HAP-1 (cell line): ENCODE data around the gene NAA16.

Experiments
- DNase-seq, 2 experiments: peaks; one replicate each; pipeline ENCODE4 v3.0.0-alpha.2; 2016 to 2020; ENCODE audit warnings: low spot score in 2 of 2
- H3K27me3 ChIP-seq: fragments of 250-450 bp; sonication (Bioruptor Pico); 2 replicates; pipeline ENCODE4 v1.5.1; 2020; ENCODE audit warnings: low read depth, mild to moderate bottlenecking, moderate library complexity
- H3K36me3 ChIP-seq: fragments of 250-450 bp; sonication (Bioruptor Pico); replicated peaks from 2 replicates; pipeline ENCODE4 v1.5.1; 2020; ENCODE audit warnings: mild to moderate bottlenecking
- H3K4me1 ChIP-seq: fragments of 250-450 bp; sonication (Bioruptor Pico); 2 replicates; pipeline ENCODE4 v1.5.1; 2020; ENCODE audit warnings: mild to moderate bottlenecking
- H3K4me3 ChIP-seq: fragments of 250-450 bp; sonication (Bioruptor Pico); 2 replicates; pipeline ENCODE4 v1.5.1; 2020; ENCODE audit warnings: mild to moderate bottlenecking, moderate library complexity
- H3K9me3 ChIP-seq: fragments of 250-450 bp; sonication (Bioruptor Pico); 2 replicates; pipeline ENCODE4 v1.5.1; 2020; ENCODE audit warnings: mild to moderate bottlenecking, moderate library complexity
- in situ Hi-C: fragments of 300-500 bp; cut with MboI; formaldehyde crosslinking; loops from 3 replicates; pipeline ENCODE4 v1.14.3; 2020; ENCODE audit warnings: low sequenced_read_pairs, inconsistent platforms, mixed read lengths

Gene NAA16

DNA sequence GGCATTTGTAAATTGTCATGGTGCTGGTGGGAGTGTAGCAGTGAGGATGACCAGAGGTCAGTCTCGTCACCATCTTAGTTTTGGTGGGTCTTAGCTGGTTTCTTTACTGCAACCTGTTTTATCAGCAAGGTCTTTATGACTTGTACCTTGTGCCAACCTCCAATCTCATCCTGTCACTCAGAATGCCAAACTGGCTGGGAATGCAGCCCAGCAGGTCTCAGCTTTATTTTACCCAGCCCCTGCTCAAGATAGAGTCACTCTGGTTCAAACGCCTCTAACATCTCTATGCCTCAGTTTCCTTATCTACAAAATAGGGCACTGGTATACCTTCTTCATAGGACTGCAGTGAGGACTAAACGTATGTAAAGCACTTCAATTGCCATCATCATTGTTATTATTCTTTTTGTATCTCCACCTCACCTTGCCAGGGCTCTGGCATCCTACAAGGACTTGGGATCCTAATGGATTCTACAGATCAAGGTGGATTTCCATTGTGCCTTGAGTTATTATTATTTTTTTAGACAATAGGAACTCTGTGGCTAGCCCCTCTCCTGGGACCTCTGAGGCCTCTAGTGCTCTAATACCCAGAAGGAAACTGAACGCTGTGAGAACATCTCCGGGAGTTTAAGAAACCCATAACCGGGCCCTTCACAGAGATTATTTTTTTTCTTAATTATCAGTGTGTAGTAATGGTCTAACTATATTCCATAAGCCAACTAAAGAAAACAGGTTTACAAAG, 77.2 kb downstream of the NAA16 start:
- H3K4me1 ChIP-seq, result no peaks in the 10 kb centered on the region
- H3K4me3 ChIP-seq, result no peak overlapping the region
- H3K36me3 ChIP-seq, result no peaks in the 10 kb centered on the region
- no peak for DNase-seq
- no peaks in the 10 kb centered on the region for H3K27me3 ChIP-seq
- in situ Hi-C loops, result loop anchor here (10.0 to 25.0 kb wide), 2 partner anchors 256 to 724 kb away; no protein-coding TSS in a partner anchor
- H3K9me3 ChIP-seq, result no peaks in the 10 kb centered on the region

DNA sequence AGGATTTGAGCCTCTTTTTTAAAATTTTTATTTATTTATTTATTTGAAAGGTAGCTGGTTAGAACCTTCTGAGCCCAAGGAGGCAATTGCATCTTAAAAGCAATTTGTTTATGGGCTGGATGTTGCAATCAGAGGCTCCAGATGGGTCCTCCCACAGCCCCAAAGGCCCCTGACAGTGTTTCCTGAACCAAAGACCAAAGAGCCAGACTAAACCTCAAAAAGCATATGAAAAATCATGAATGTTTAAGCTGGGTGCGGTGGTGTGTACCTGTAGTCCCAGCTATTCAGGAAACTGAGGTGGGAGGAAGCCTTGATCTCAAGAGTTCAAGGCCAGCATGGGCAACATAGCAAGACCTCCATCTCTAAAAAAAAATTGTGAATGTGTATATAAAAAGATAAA, 78.5 kb downstream of the NAA16 start:
- Histone ChIP-seq H3K4me1 (no peaks in the 10 kb centered on the region), H3K27me3 (no peaks in the 10 kb centered on the region), H3K36me3 (no peaks in the 10 kb centered on the region), H3K4me3 (no peak overlapping the region), H3K9me3 (no peaks in the 10 kb centered on the region)
- in situ Hi-C loops, result loop anchor here (10.0 to 25.0 kb wide), 2 partner anchors 255 to 723 kb away; no protein-coding TSS in a partner anchor
- no peak for DNase-seq

DNA sequence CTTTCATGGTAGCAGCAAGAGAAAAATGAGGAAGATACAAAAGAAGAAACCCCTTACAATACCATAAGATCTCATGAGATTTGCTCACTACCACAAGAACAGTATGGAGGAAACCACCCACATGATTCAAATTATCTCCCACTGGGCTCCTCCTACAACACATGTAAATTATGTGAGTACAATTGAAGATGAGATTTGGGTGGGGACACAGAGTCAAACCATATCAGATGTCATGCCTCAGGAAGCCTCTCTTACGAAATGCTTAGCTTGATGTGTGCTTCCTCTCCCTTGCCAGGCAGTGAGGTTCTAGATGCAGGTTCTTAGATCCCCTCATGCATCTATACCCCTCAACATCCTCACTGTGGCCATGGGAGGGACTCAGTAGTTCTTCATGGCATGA, 83.1 kb downstream of the NAA16 start:
- Histone ChIP-seq H3K4me1 (no peaks in the 10 kb centered on the region), H3K36me3 (no peaks in the 10 kb centered on the region), H3K27me3 (no peaks in the 10 kb centered on the region), H3K4me3 (no peak overlapping the region), H3K9me3 (no peaks in the 10 kb centered on the region)
- no peak for DNase-seq
- in situ Hi-C loops, result loop anchor here (25.0 kb wide), 1 partner anchor 718 kb away; no protein-coding TSS in a partner anchor

DNA sequence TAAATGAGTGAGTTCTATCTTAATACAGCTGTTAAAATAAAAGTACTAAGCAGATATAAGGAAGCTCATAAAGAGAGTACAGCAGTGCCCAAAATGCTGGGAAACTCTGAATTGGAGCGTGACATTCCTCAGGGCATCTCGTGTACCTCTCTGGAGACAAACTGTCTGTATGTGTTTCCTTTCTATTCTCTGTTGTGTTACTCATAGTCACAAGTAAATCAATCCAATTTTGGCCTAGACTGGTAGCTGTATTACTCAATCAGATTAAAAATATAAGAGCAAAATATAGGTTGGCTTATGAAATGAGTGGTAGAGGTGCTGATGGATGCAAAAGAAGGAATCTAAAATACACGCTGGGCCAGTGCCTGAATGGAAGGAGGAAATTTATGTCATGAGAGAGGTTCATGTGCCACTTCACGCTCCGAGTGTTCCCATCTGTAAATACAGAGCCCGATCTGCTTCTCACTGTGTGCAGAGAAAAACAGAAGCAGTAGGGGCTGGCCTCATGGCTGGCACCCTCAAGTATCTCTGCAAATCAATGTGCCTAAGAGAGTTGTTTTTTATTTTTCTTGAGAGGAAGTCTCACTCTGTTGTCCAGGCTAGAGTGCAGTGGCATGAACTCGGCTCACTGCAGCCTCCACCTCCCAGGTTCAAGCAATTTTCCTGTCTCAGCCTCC, 87.6 kb downstream of the NAA16 start:
- no peak for DNase-seq
- no peaks in the 10 kb centered on the region for H3K27me3 ChIP-seq
- in situ Hi-C loops, result loop anchor here (25.0 kb wide), 1 partner anchor 714 kb away; no protein-coding TSS in a partner anchor
- no peaks in the 10 kb centered on the region for H3K4me1 ChIP-seq
- H3K36me3 ChIP-seq, result no peaks in the 10 kb centered on the region
- no peaks in the 10 kb centered on the region for H3K9me3 ChIP-seq
- H3K4me3 ChIP-seq, result no peak overlapping the region

GRCh38 chr13:41401366-41401765, 90.3 kb downstream of the NAA16 start:
- Histone ChIP-seq H3K36me3 (no peaks in the 10 kb centered on the region), H3K4me1 (peaks cover 3% of the 10 kb centered on the region; the same call in 1 of the 2 replicates), H3K27me3 (no peaks in the 10 kb centered on the region), H3K9me3 (no peaks in the 10 kb centered on the region), H3K4me3 (no peak overlapping the region)
- in situ Hi-C loops, result no loop called here
- peak in 1 of 2 experiments; percentile 44 for DNase-seq

GRCh38 chr13:41402691-41403511, 91.8 kb downstream of the NAA16 start:
- H3K27me3 ChIP-seq, result no peaks in the 10 kb centered on the region
- in situ Hi-C loops, result no loop called here
- DNase-seq, result peak in 1 of 2 experiments; percentile 18

GRCh38 chr13:41403983-41404382, 92.9 kb downstream of the NAA16 start:
- Histone ChIP-seq H3K4me1 (peaks cover 3% of the 10 kb centered on the region; the same call in 1 of the 2 replicates), H3K9me3 (no peaks in the 10 kb centered on the region), H3K27me3 (no peaks in the 10 kb centered on the region), H3K4me3 (no peak overlapping the region), H3K36me3 (no peaks in the 10 kb centered on the region)
- in situ Hi-C loops, result no loop called here
- no peak for DNase-seq

More at GRCh38 chr13:41402691-41403511, 91.8 kb downstream of the NAA16 start:
- H3K9me3 ChIP-seq, result no peaks in the 10 kb centered on the region
- H3K36me3 ChIP-seq, result no peaks in the 10 kb centered on the region
- no peak overlapping the region for H3K4me3 ChIP-seq
- H3K4me1 ChIP-seq, result peaks cover 3% of the 10 kb centered on the region; the same call in 1 of the 2 replicates

DNA sequence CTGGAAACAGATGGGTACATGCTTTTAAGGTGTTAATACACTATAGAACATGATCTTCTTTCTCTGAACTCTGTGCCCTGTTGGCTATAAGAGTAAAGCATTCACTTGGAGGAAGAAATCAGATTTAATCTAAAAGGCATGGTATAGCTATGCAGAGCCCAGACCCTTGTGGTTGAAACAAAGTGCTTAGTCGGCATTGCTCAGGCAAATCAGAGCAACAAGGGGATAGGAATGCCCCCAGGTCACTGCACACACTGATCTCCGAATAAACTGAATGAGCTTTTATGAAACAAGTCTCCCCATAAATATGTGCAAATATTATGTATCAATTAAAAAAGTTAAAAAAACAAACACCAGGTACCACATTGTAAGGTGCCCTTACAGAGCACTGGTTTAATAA, 94.3 kb downstream of the NAA16 start:
- DNase-seq, result no peak
- H3K36me3 ChIP-seq, result no peaks in the 10 kb centered on the region
- H3K27me3 ChIP-seq, result no peaks in the 10 kb centered on the region
- H3K4me1 ChIP-seq, result peaks cover 3% of the 10 kb centered on the region; the same call in 1 of the 2 replicates
- no peaks in the 10 kb centered on the region for H3K9me3 ChIP-seq
- in situ Hi-C loops, result no loop called here
- H3K4me3 ChIP-seq, result no peak overlapping the region

GRCh38 chr13:41407380-41407779, 96.3 kb downstream of the NAA16 start:
- H3K4me3 ChIP-seq, result no peak overlapping the region
- no peaks in the 10 kb centered on the region for H3K27me3 ChIP-seq
- H3K4me1 ChIP-seq, result peaks cover 3% of the 10 kb centered on the region; the same call in 1 of the 2 replicates
- no peaks in the 10 kb centered on the region for H3K9me3 ChIP-seq
- H3K36me3 ChIP-seq, result no peaks in the 10 kb centered on the region
- no peak for DNase-seq
- in situ Hi-C loops, result no loop called here

DNA sequence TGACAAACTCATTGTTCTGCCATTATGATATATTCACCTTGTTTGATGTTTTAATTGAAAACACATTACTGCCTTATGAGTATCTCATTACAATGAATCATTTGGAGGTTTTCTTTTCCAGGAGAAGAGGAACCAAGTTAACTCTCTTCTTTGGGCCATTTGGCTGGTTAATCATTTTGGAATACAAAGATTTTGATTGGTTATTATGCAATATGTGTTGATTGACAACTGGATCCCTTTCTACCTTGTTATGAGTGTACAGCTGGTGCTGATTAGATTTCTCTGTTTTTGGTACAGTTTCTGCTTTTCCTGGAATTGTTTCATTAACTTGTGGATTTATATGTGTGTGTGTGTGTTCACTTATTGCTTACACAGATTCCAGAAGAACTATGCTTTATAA, 97.1 kb downstream of the NAA16 start:
- no peak for DNase-seq
- Histone ChIP-seq H3K27me3 (no peaks in the 10 kb centered on the region), H3K4me3 (no peak overlapping the region), H3K36me3 (no peaks in the 10 kb centered on the region), H3K4me1 (peaks cover 3% of the 10 kb centered on the region; the same call in 1 of the 2 replicates), H3K9me3 (no peaks in the 10 kb centered on the region)
- in situ Hi-C loops, result no loop called here

DNA sequence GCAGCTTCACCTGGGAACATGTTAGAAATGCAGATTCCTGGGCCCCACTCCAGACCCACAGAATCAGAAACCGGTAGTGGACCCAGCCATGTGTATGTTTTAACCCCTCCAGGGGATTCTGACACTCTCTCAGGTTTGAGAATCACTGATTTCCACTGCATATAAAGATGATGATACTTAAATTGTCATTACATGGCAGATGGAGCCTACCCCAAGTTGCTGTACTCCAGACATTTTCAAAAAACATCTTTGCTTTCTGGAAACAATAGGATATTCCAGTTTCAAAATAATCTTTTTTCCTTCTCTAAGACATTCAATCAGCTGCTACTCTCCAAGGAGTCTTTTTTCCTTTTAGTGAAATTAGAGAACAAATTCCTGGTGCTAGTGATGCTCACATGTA, 97.7 kb downstream of the NAA16 start:
- H3K27me3 ChIP-seq, result no peaks in the 10 kb centered on the region
- H3K4me3 ChIP-seq, result no peak overlapping the region
- peaks cover 3% of the 10 kb centered on the region; the same call in 1 of the 2 replicates for H3K4me1 ChIP-seq
- H3K9me3 ChIP-seq, result no peaks in the 10 kb centered on the region
- H3K36me3 ChIP-seq, result no peaks in the 10 kb centered on the region
- in situ Hi-C loops, result no loop called here
- no peak for DNase-seq

- in situ Hi-C loops, result no loop called here
- Histone ChIP-seq H3K4me1 (peaks cover 2% of the 10 kb centered on the region; the same call in 1 of the 2 replicates), H3K4me3 (no peak overlapping the region), H3K9me3 (no peaks in the 10 kb centered on the region), H3K27me3 (no peaks in the 10 kb centered on the region), H3K36me3 (no peaks in the 10 kb centered on the region)
- no peak for DNase-seq
These were observed 98.5 kb downstream of the NAA16 start for GRCh38 chr13:41409611-41410010.

GRCh38 chr13:41411060-41411459, 100.0 kb downstream of the NAA16 start:
- no peaks in the 10 kb centered on the region for H3K9me3 ChIP-seq
- in situ Hi-C loops, result no loop called here
- no peak for DNase-seq
- no peak overlapping the region for H3K4me3 ChIP-seq
- no peaks in the 10 kb centered on the region for H3K36me3 ChIP-seq
- H3K27me3 ChIP-seq, result no peaks in the 10 kb centered on the region
- H3K4me1 ChIP-seq, result no peaks in the 10 kb centered on the region
